NCI-H446 (cell line): Measurements from ENCODE around the gene ZBTB46.

Source experiments
- DNase-seq, 2 experiments: peaks; one replicate each; lab custom pipeline; 2025; lab: John Stamatoyannopoulos, UW

Gene ZBTB46

GRCh38 chr20:63745424-63745805 lies 85.6 kb downstream of the ZBTB46 start:
- DNase-seq: no peak

GRCh38 chr20:63744574-63745423 lies 86.3 kb downstream of the ZBTB46 start:
- DNase-seq: no peak

- no peak for DNase-seq
Observed at GRCh38 chr20:63744158-63744557, 86.9 kb downstream of the ZBTB46 start.

- DNase-seq: no peak
Observed at GRCh38 chr20:63743210-63743970, 87.7 kb downstream of the ZBTB46 start.

- no peak for DNase-seq
Observed at GRCh38 chr20:63742381-63743024, 88.6 kb downstream of the ZBTB46 start.

- no peak for DNase-seq
Observed at GRCh38 chr20:63741676-63742380, 89.2 kb downstream of the ZBTB46 start.

GRCh38 chr20:63741354-63741675 lies 89.7 kb downstream of the ZBTB46 start:
- DNase-seq: no peak

- peak; percentile 73 to 88 for DNase-seq
Observed at GRCh38 chr20:63740627-63741353, 90.3 kb downstream of the ZBTB46 start.

- peak in 1 of 2 experiments; percentile 59 for DNase-seq
Observed at GRCh38 chr20:63740070-63740626, 90.9 kb downstream of the ZBTB46 start.

- peak in 1 of 2 experiments; percentile 94 for DNase-seq
Observed at GRCh38 chr20:63739130-63740069, 91.7 kb downstream of the ZBTB46 start, which contains the start of gene SLC2A4RG. TSS of gene SLC2A4RG (plus strand) at chr20:63739776. CDS start at chr20:63739913, 137 bp downstream.

- peak in 1 of 2 experiments; percentile 45 for DNase-seq
Observed at GRCh38 chr20:63738687-63739129, 92.4 kb downstream of the ZBTB46 start.

GRCh38 chr20:63737945-63738686 lies 92.9 kb downstream of the ZBTB46 start:
- DNase-seq: no peak

GRCh38 chr20:63737695-63737944 lies 93.4 kb downstream of the ZBTB46 start:
- no peak for DNase-seq

GRCh38 chr20:63736893-63737694 lies 94.0 kb downstream of the ZBTB46 start:
- DNase-seq: no peak

GRCh38 chr20:63735859-63736718 lies 95.0 kb downstream of the ZBTB46 start, which contains the start of gene LIME1:
TSS of gene LIME1 (plus strand) at chr20:63736664. CDS start at chr20:63737550, 886 bp downstream.
- DNase-seq: no peak

- DNase-seq: no peak
Observed at GRCh38 chr20:63734946-63735858, 95.9 kb downstream of the ZBTB46 start.
